Activated CD8-positive, alpha-beta memory T cell treated with anti-CD3 and anti-CD28 coated beads, Interleukin-2, amount 50 U/mL, for 48 hours (primary cell): Measurements from ENCODE around the gene TGFBR1.
A peak's percentile ranks its signal among the peaks of the same experiment; 100 is the strongest.

Experiments used
- DNase-seq: peaks from one replicate; pipeline ENCODE4 v3.0.0-alpha.2; 2020

TGFBR1 gene

GRCh38 chr9:99172124-99173091, 67.5 kb downstream of the TGFBR1 start:
- no peak for DNase-seq

DNA sequence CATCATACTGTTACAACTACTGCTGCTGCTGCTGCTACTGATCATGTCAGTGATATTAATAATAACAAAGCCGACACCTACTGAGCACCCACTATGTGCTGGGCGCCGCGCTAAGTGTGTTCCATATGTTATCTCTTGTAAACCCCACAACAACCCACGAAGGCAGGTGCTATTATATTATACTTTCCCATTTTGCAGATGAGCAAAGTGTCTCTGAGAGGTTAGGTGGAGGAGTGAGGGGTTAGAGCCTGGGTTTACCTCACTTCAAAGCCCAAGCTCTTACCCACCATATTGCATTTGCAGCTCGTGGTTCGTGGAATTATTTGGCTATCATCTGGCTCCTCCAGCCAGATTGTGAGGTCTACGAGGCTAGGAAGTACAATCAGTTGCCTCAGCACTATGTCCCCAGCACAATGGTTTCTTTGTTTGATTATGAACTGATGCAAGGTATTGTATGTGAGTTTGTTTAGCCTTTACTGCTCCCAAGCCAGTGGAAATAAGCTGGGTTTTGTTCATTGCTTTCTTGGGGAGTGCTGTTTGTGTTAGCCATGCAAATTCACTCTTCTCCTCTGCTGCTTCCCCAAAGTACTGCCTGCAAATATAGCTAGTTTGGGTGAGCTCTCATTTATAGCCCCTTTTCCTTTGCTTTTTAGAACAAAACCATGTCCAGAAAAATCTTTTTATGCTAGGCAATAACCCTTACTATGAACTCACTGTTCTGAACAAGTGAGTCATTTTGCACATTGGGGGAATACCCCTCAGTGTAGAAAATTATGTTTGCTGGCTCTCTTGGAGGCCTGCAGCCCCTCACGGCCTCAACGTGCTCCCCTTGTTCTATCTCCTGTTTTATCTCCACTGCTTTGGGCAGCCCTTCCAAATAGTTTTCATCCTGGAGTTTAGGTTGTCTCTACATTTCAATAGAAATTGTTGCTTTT, 68.9 kb downstream of the TGFBR1 start:
- no peak for DNase-seq

GRCh38 chr9:99176527-99177013, 71.7 kb downstream of the TGFBR1 start:
- no peak for DNase-seq

GRCh38 chr9:99177576-99178366, 72.9 kb downstream of the TGFBR1 start:
- DNase-seq = no peak

- no peak for DNase-seq
Observed at GRCh38 chr9:99178912-99179872, 74.3 kb downstream of the TGFBR1 start.

DNA sequence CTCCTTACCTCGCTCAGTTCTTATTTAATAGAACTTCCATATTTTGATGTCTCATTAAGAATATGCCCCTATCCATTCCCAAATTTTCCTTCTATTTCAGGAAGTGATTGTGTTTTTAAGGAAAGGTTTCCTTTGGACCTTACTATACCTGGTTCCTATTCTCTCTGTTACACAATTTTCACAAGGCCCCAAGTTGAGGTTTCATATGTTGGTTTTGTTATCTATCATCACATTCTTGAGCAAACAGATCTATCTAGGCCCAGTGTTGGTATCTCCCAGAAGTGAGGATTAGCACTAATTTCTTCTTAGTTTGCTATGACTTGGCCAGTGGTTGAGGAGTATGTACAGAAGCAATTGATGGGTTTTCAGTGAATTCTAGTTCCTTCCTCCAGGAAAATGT, 75.3 kb downstream of the TGFBR1 start:
- DNase-seq = no peak

- DNase-seq = no peak
Observed at GRCh38 chr9:99180662-99181061, 75.7 kb downstream of the TGFBR1 start.

GRCh38 chr9:99181206-99181605, 76.3 kb downstream of the TGFBR1 start:
- no peak for DNase-seq

DNA sequence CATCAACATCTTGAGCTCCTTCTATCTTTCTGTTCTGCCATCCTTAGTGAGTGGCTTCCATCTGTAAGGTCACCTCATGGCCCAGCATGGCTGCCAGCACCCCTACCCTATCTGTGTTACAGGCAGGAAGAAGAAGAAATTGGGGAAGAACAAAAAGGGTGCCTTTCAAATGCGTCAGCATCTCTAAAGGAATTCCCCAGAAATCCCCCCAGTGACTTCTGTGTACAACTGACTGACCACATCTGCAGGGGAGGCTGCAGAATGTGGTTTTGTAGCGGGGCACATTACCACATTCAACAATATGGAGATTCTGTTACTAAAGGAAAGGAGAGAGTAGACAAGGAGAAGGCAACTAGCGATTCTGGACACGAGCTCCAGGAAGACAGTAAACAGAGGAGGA, 76.7 kb downstream of the TGFBR1 start:
- DNase-seq = no peak

GRCh38 chr9:99182356-99182755, 77.4 kb downstream of the TGFBR1 start:
- DNase-seq = no peak

DNA sequence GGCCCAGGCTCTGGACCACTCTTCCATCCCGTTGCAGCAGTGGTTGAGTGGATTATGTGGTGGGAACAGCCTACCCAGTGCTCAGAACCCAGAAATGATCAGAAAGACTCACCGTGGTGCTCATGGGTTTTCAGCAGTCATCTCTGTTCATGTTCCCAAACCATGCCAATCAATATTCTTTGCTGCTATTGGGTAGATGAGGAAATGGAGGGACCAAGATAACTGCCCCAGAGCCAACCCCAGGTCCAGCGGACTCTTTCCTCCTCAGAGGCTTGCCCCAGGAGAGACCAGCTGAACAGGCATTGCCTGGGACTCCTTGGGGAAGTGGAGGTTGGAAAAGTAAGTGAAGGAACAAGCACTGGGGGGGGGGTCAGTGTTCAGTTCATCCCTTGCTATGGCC, 78.7 kb downstream of the TGFBR1 start:
- DNase-seq = no peak

DNA sequence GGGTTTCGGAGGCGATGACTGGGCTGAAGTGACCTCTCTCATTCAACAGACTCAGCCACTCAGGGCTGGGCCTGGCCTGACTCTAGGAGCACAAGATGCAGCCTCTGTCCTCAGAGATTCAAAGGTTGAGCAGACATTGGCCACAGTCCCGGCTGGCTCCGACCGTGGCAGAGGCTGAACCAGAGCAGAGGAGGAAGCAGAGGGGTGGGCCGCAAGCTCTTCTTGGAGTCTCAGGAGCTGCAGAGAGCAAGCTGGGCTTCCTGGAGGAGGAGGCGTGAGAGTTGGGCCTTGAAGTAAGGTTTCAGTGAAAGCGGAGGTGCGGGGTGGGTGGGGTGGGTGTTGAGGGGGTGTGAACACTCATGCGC, 79.2 kb downstream of the TGFBR1 start:
- DNase-seq = peak; percentile 61

DNA sequence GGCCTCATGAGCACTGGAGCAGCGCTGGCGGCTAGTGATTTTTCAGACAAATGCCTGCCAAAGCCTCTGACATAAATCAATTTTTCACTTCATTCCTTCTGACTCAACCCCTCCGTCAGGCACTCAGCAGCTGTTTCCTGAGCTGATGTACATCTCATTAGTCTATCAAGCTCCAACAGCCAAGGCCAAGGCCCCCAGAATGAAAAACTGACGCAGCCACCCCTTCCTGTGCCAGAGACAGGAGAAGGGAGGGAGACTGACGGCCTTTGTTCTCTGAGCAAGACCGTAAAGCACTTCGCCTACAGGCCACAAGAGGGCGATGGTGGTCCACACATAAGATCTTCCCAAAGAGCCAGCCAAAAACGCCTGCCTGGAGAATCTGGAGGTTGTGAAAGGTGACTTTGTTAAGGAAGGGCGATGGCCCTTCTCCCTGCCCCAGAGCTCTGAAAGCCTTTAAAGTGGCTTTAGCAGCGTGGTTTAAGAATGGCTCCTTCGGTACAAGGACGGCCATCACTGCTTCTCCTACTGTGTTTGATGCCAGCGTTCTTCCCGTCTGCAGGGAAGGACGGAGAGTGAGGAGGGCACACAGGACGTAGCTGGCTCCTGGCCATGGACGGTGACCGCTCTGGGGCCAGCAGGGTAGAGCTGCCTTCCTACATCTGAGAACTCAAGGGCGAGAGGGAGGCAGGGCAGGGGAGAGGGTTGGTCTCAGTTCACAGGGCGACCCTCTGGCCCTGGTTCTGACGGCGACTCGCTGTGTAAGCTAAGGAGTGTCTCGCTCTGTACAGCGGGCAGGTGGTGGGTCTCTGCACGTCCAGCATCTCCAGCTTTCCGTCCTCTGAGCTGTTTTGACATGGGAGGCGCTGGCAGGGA, 79.8 kb downstream of the TGFBR1 start:
- DNase-seq = peak; percentile 84

DNA sequence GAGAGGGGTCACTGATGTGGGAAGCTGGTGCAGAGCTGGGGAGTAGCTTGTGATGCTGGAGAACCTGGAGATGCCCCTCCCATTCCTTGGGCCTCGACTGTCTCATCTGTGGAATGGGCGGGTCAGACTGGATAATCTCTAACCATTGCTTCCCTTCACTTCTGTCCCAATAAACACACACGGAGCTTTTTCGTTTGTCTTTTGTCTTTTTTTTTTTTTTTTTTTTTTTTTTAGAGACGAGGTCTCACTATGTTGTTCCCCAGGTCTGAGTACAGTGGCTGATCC, 80.4 kb downstream of the TGFBR1 start:
- DNase-seq = no peak

DNA sequence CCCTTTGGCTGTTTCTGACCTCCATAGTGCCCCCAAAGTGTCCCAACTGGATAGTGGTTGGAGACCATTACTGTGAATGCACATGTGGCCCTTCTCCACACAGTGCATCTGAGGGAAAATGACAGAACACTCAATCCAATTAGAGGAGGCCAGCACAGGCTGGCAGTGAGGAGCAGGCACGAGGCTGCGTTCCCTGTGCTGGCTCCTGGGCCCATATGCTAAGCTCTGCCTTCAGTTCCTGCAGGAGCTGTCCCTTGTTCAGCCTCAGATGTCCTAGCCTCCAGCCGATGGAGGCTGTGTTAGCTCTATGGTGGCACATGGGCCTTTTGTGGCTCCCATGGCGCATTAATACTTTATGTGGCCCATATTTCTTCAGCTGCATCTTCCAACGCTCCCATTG, 81.0 kb downstream of the TGFBR1 start:
- no peak for DNase-seq

DNA sequence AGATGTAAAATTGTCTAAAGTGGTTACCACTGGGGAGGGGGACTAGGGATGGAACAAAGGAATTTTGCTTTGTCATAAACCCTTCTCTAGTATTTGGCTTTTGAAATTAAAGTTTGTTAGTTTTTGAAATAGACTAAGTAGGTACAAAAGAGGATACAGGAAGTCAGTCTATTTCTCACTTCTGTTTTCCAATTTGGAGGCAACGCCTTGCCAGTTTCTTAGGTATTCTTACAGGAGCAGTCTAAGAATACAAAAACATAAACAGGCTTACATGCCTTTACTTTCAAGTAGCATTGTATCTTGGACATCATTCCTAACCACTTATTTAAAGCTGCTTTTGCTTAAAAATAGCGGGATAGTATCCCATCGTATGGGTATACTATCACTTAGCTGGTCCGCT, 82.4 kb downstream of the TGFBR1 start:
- no peak for DNase-seq

- DNase-seq = no peak
Observed at GRCh38 chr9:99189186-99189585, 84.3 kb downstream of the TGFBR1 start.

DNA sequence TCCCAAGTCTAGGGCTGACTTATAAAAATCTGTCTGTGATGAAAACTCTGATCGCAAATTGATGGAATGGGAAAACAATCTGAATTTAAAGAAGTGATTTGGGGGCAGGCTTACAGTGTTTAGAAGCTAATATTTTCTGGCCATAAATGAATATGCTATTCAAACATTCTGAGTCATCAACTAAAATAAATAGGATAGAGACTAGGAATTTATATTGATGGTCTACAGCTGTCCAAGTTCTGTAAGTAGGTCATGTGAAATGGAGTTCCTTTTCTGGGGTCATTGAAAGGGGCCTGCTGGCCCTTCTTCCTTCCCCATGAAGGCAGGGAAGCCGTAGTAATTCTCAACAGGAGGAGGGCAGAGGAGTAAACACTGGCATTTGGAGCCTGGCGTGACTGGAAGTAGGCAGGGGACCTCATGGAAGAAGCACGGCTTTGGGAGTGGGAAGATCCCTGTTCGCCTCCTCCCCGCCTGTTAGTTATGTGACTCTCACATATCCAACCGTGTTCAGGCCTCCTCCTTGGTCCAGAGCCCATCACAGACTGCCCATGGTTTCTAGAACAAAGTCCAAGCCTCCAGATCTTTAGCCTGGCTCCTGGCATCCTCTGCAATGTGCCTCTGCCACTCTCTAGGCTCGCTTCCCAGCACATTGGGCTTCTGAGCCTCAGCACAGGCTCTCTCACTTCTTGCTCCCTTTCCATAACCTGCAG, 85.1 kb downstream of the TGFBR1 start:
- no peak for DNase-seq

GRCh38 chr9:99190597-99191283, 85.8 kb downstream of the TGFBR1 start:
- DNase-seq = no peak
